HL-60 (cell line): ENCODE measurements around the gene ASIP.
"Not testable (repeated sequence)": the region's sequence is repeated elsewhere in the genome, so short reads cannot be mapped to it uniquely, and the experiment has no call there.

Experiments
- DNase-seq, 2 experiments: peaks; one replicate each; pipeline ENCODE4 v3.0.0-alpha.2; 2010 to 2020; ENCODE audit warnings: low read depth in 1 of 2, low spot score in 1 of 2
- H3K27ac ChIP-seq: fragments of 250-450 bp; sonication (Bioruptor Pico); replicated peaks from 2 replicates; pipeline ENCODE4 v1.5.1; 2020; ENCODE audit warnings: mild to moderate bottlenecking, moderate library complexity
- H3K27me3 ChIP-seq: fragments of 250-450 bp; sonication (Bioruptor Pico); 2 replicates; pipeline ENCODE4 v1.5.1; 2021; ENCODE audit warnings: mild to moderate bottlenecking, moderate library complexity; ENCODE audit not compliant: insufficient read depth, poor library complexity, severe bottlenecking
- H3K4me3 ChIP-seq: replicated peaks from 2 replicates; pipeline ENCODE4 v1.5.1; 2011; ENCODE audit warnings: mild to moderate bottlenecking, control low read depth, low read length; ENCODE audit not compliant: insufficient read depth
- GABPA ChIP-seq: IDR thresholded peaks from 2 replicates; pipeline ENCODE4 v1.6.1; 2012; ENCODE audit warnings: low read depth
- POLR2AphosphoS5 ChIP-seq: IDR thresholded peaks from 2 replicates; pipeline ENCODE4 v1.6.1; 2012; ENCODE audit warnings: low read depth
- REST ChIP-seq: IDR thresholded peaks from 2 replicates; pipeline ENCODE4 v1.6.1; 2012; ENCODE audit warnings: low read depth; ENCODE audit not compliant: insufficient replicate concordance
- SPI1 ChIP-seq: IDR thresholded peaks from 2 replicates; pipeline ENCODE4 v1.6.1; 2012; ENCODE audit warnings: low read depth, mild to moderate bottlenecking, borderline replicate concordance
- TF ChIP-seq, protein P1 (sequence below): IDR thresholded peaks from one replicate; pipeline ENCODE4 v1.5.1; 2011; ENCODE audit warnings: low read length, control low read depth, inconsistent platforms; ENCODE audit not compliant: insufficient read depth

Gene ASIP

DNA sequence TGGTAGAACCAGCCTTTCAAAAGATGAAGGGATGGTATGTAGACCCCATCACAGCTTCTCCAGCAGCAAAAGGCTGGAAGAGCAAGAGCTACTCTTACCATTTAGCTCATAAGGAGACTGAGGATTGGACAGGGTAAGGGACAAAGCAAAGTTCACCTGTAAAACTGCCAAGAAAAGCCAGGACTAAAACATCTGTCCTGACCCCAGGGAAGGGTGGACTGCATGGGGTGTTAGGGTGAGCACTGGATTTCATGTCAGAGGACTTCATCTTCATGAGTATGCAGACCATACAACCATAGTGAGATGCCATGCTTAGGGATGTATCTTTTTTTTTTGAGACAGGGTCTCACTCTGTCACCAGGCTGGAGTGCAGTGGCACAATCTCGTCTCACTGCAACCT, 42.6 kb downstream of the ASIP start:
- Histone ChIP-seq H3K27me3 (no peaks in the 10 kb centered on the region), H3K27ac (no peak overlapping the region), H3K4me3 (no peak overlapping the region)
- DNase-seq: no peak
- TF ChIP-seq SPI1: no peak
- TF ChIP-seq, protein P1, sequence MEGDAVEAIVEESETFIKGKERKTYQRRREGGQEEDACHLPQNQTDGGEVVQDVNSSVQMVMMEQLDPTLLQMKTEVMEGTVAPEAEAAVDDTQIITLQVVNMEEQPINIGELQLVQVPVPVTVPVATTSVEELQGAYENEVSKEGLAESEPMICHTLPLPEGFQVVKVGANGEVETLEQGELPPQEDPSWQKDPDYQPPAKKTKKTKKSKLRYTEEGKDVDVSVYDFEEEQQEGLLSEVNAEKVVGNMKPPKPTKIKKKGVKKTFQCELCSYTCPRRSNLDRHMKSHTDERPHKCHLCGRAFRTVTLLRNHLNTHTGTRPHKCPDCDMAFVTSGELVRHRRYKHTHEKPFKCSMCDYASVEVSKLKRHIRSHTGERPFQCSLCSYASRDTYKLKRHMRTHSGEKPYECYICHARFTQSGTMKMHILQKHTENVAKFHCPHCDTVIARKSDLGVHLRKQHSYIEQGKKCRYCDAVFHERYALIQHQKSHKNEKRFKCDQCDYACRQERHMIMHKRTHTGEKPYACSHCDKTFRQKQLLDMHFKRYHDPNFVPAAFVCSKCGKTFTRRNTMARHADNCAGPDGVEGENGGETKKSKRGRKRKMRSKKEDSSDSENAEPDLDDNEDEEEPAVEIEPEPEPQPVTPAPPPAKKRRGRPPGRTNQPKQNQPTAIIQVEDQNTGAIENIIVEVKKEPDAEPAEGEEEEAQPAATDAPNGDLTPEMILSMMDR: no peak
- no peak for TF ChIP-seq GABPA
- TF ChIP-seq REST: no peak
- TF ChIP-seq POLR2AphosphoS5: no peak

DNA sequence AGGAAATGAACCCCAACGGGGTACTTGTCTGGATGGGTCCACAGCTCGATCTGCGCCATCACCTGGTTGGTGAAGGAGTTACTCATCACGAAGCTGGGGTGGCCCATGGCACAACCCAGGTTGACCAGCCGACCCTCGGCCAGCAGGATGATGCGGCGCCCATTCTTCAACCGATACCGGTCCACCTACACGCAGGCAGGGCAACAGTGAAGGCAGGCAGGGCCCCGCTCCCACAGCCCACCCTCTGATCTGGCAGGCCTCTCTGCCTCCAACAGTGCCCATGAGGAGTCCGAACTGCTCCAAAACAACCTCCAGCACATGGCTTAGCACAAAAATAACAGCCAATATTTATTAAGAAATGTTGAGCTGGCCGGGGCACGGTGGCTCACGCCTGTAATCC, 44.2 kb downstream of the ASIP start:
- H3K27me3 ChIP-seq: no peaks in the 10 kb centered on the region
- H3K4me3 ChIP-seq: no peak overlapping the region
- DNase-seq: no peak
- H3K27ac ChIP-seq: no peak overlapping the region
- TF ChIP-seq, protein P1: no peak
- TF ChIP-seq GABPA (no peak), REST (no peak), POLR2AphosphoS5 (no peak), SPI1 (no peak)

GRCh38 chr20:34287500-34287899, 46.3 kb downstream of the ASIP start:
- H3K27me3 ChIP-seq, DNase-seq, H3K27ac ChIP-seq, H3K4me3 ChIP-seq: not testable (repeated sequence)

- DNase-seq: no peak
- TF ChIP-seq REST: no peak
- TF ChIP-seq, protein P1: no peak
- TF ChIP-seq POLR2AphosphoS5: no peak
- no peak for TF ChIP-seq SPI1
- no peak for TF ChIP-seq GABPA
- no peak overlapping the region for H3K27ac ChIP-seq
- H3K4me3 ChIP-seq: no peak overlapping the region
- no peaks in the 10 kb centered on the region for H3K27me3 ChIP-seq
These were observed 49.2 kb downstream of the ASIP start for GRCh38 chr20:34290471-34290870.
